Gastrocnemius medialis (tissue), 4 donors: ENCODE data around the gene FCF1. TPM values are rescaled to one million over a fixed set of nuclear protein-coding genes. Genes with fewer than 3 reads are reported as not detected.

Source experiments
- ATAC-seq, 2 donors: fragments of 150-250 bp; one replicate each; pipeline ENCODE4 v1.9.1; 2016
- DNase-seq, 2 donors: peaks; one replicate each; pipeline ENCODE4 v3.0.0-alpha.2; 2019
- H3K27ac ChIP-seq, 4 donors: fragments of 200-600 bp; sonication (generic); 1 replicate in 1 of 4; 2 replicates in 3 of 4; pipeline ENCODE4 v1.5.1; 2016 to 2018; ENCODE audit warnings: mild to moderate bottlenecking in 2 of 4, moderate library complexity in 1 of 4
- H3K27me3 ChIP-seq, 3 donors: fragments of 200-600 bp; sonication (generic) in 2 of 3; 1 replicate in 1 of 3; 2 replicates in 2 of 3; pipeline versions ENCODE4 v1.5.1 to v1.6.0; 2016 to 2019; ENCODE audit warnings: mild to moderate bottlenecking in 1 of 3, moderate library complexity in 1 of 3
- H3K36me3 ChIP-seq, 2 donors: fragments of 200-600 bp; sonication (generic) in 1 of 2; one replicate each; pipeline ENCODE4 v1.5.1; 2017 to 2018
- H3K4me1 ChIP-seq, 2 donors: fragments of 200-600 bp; sonication (generic) in 1 of 2; one replicate each; pipeline ENCODE4 v1.5.1; 2016 to 2017; ENCODE audit warnings: mild to moderate bottlenecking in 2 of 2
- H3K4me3 ChIP-seq, 4 donors: fragments of 200-600 bp; sonication (generic) in 3 of 4; 1 replicate in 1 of 4; 2 replicates in 3 of 4; pipeline ENCODE4 v1.5.1; 2016 to 2019; ENCODE audit warnings: mild to moderate bottlenecking in 2 of 4
- H3K9me3 ChIP-seq, 3 donors: fragments of 200-600 bp; sonication (generic) in 2 of 3; 1 replicate in 1 of 3; 2 replicates in 2 of 3; pipeline ENCODE4 v1.5.1; 2016 to 2019
- POLR2A ChIP-seq, 2 donors: fragments of 450-650 bp; IDR thresholded peaks; one replicate each; pipeline ENCODE4 v1.6.1; 2017; ENCODE audit warnings: antibody characterized with exemption in 2 of 2, mild to moderate bottlenecking in 2 of 2, moderate library complexity in 2 of 2
- in situ Hi-C, 4 donors: fragments of 200-750 bp; cut with MboI; loops; one replicate each; pipeline versions ENCODE4 v1.15.0 to v1.8.0; 2017; ENCODE audit warnings: low sequenced_read_pairs in 4 of 4
- intact Hi-C: fragments of 100-400 bp; cut with DNase I; formaldehyde crosslinking; loops from one replicate; pipeline ENCODE4 v1.15.1; 2023; ENCODE audit warnings: low total_unique reads
- total RNA-seq, 4 donors: library from RNA; depleted of rRNA; stranded (reverse); fragments of >200 nt; gene quantifications; one replicate each; pipeline versions ENCODE4 v1.1.0 to v1.2.3, GENCODE V29; 2016
- TF ChIP-seq, protein P1 (sequence below), 5 experiments: fragments of 450-650 bp in 3 of 5; fragments of 200-600 bp in 2 of 5; sonication (generic) in 2 of 5; IDR thresholded peaks in 4 of 5; conservative IDR thresholded peaks in 1 of 5; 1 replicate in 4 of 5; 2 replicates in 1 of 5; pipeline ENCODE4 v1.5.1; 2016 to 2019; ENCODE audit warnings: antibody characterized with exemption in 5 of 5, mild to moderate bottlenecking in 3 of 5, moderate library complexity in 3 of 5

The FCF1 gene
- total RNA-seq, 4 donors from 2014 or later: 15.1 to 22.9 (median 18.6) TPM

DNA sequence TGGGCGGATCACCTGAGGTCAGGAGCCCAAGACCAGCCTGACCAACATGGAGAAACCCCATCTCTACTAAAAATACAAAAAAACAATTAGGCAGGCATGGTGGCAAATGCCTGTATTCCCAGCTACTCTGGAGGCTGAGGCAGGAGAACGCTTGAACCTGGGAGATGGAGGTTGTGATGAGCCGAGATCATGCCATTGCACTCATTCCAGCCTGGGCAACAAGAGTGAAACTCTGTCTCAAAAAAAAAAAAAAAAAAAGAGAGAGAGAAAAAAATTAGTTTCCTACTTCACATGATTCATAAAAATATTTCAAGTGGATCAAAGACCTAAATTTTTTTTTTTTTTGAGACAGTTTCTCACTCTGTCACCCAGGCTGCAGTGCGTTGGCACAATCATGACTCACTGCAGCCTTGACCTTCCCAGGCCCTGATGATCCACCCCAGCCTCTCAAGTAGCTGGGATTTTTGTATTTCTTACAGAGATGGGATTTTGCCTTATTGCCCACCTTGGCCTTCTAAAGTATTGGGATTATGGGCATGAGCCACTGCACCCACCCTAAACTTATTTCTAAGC is 24.9 kb downstream of the FCF1 start:
- H3K27ac ChIP-seq: no peak overlapping the region
- ATAC-seq (no peak), DNase-seq (no peak)
- no peaks in the 10 kb centered on the region for H3K9me3 ChIP-seq
- H3K27me3 ChIP-seq: no peaks in the 10 kb centered on the region
- H3K4me1 ChIP-seq: no peaks in the 10 kb centered on the region
- no peak for TF ChIP-seq POLR2A (IDR thresholded peaks at IDR 0.05)
- TF ChIP-seq, protein P1, sequence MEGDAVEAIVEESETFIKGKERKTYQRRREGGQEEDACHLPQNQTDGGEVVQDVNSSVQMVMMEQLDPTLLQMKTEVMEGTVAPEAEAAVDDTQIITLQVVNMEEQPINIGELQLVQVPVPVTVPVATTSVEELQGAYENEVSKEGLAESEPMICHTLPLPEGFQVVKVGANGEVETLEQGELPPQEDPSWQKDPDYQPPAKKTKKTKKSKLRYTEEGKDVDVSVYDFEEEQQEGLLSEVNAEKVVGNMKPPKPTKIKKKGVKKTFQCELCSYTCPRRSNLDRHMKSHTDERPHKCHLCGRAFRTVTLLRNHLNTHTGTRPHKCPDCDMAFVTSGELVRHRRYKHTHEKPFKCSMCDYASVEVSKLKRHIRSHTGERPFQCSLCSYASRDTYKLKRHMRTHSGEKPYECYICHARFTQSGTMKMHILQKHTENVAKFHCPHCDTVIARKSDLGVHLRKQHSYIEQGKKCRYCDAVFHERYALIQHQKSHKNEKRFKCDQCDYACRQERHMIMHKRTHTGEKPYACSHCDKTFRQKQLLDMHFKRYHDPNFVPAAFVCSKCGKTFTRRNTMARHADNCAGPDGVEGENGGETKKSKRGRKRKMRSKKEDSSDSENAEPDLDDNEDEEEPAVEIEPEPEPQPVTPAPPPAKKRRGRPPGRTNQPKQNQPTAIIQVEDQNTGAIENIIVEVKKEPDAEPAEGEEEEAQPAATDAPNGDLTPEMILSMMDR (IDR thresholded peaks at IDR 0.05 in 4 of 5, conservative IDR thresholded peaks at IDR 0.05 in 1 of 5): no peak
- in situ Hi-C loops: no loop called here
- peaks cover 1 to 59% of the 10 kb centered on the region in 2 donors for H3K36me3 ChIP-seq
- no peak overlapping the region for H3K4me3 ChIP-seq
- intact Hi-C loops: no loop called here

- no peak for DNase-seq
- no peak for TF ChIP-seq POLR2A (IDR thresholded peaks at IDR 0.05)
- TF ChIP-seq, protein P1 (IDR thresholded peaks at IDR 0.05 in 4 of 5, conservative IDR thresholded peaks at IDR 0.05 in 1 of 5): no peak
- intact Hi-C loops: no loop called here
- Histone ChIP-seq H3K9me3 (no peaks in the 10 kb centered on the region), H3K27me3 (no peaks in the 10 kb centered on the region), H3K4me3 (no peak overlapping the region), H3K4me1 (no peaks in the 10 kb centered on the region), H3K27ac (no peak overlapping the region), H3K36me3 (peaks cover 0 to 43% of the 10 kb centered on the region in 2 donors)
- in situ Hi-C loops: no loop called here
- ATAC-seq: no peak
These were observed 26.5 kb downstream of the FCF1 start for GRCh38 chr14:74739293-74740030.

- H3K27ac ChIP-seq: no peak overlapping the region
- no peaks in the 10 kb centered on the region for H3K9me3 ChIP-seq
- ATAC-seq (no peak), DNase-seq (no peak)
- H3K4me3 ChIP-seq: no peak overlapping the region
- no peaks in the 10 kb centered on the region for H3K36me3 ChIP-seq
- in situ Hi-C loops (no loop called here), intact Hi-C loops (no loop called here)
- TF ChIP-seq POLR2A (IDR thresholded peaks at IDR 0.05): no peak
- TF ChIP-seq, protein P1 (IDR thresholded peaks at IDR 0.05 in 4 of 5, conservative IDR thresholded peaks at IDR 0.05 in 1 of 5): no peak
- H3K4me1 ChIP-seq: no peaks in the 10 kb centered on the region
- H3K27me3 ChIP-seq: no peaks in the 10 kb centered on the region
These were observed 34.3 kb downstream of the FCF1 start for GRCh38 chr14:74747237-74747636.

- intact Hi-C loops (no loop called here), in situ Hi-C loops (no loop called here)
- no peaks in the 10 kb centered on the region for H3K36me3 ChIP-seq
- TF ChIP-seq POLR2A (IDR thresholded peaks at IDR 0.05): no peak
- TF ChIP-seq, protein P1 (IDR thresholded peaks at IDR 0.05 in 4 of 5, conservative IDR thresholded peaks at IDR 0.05 in 1 of 5): no peak
- no peak overlapping the region for H3K27ac ChIP-seq
- no peaks in the 10 kb centered on the region for H3K9me3 ChIP-seq
- DNase-seq (no peak), ATAC-seq (no peak)
- no peaks in the 10 kb centered on the region for H3K4me1 ChIP-seq
- H3K27me3 ChIP-seq: no peaks in the 10 kb centered on the region
- no peak overlapping the region for H3K4me3 ChIP-seq
These were observed 41.2 kb downstream of the FCF1 start for GRCh38 chr14:74754157-74754556.
